H54 (cell line): ENCODE measurements around the gene PPM1M.

ENCODE experiments used
- DNase-seq: peaks from one replicate; pipeline ENCODE4 v3.0.0; 2011; ENCODE audit warnings: low spot score, mixed read lengths; ENCODE audit not compliant: insufficient read length
- FAIRE-seq: peaks from 3 replicates; lab custom pipeline; 2011; peaks lifted over from hg19 to GRCh38; lab: Jason Lieb, UNC
- POLR2A ChIP-seq: IDR thresholded peaks from 2 replicates; pipeline ENCODE4 v1.6.1; 2011; ENCODE audit warnings: low read depth, mild to moderate bottlenecking, low read length

Gene PPM1M

GRCh38 chr3:52221141-52221562, 24.4 kb upstream of the PPM1M start:
- DNase-seq (no peak), FAIRE-seq (no peak)
- TF ChIP-seq POLR2A: no peak

GRCh38 chr3:52221563-52222318, 23.8 kb upstream of the PPM1M start:
- TF ChIP-seq POLR2A: no peak

DNA sequence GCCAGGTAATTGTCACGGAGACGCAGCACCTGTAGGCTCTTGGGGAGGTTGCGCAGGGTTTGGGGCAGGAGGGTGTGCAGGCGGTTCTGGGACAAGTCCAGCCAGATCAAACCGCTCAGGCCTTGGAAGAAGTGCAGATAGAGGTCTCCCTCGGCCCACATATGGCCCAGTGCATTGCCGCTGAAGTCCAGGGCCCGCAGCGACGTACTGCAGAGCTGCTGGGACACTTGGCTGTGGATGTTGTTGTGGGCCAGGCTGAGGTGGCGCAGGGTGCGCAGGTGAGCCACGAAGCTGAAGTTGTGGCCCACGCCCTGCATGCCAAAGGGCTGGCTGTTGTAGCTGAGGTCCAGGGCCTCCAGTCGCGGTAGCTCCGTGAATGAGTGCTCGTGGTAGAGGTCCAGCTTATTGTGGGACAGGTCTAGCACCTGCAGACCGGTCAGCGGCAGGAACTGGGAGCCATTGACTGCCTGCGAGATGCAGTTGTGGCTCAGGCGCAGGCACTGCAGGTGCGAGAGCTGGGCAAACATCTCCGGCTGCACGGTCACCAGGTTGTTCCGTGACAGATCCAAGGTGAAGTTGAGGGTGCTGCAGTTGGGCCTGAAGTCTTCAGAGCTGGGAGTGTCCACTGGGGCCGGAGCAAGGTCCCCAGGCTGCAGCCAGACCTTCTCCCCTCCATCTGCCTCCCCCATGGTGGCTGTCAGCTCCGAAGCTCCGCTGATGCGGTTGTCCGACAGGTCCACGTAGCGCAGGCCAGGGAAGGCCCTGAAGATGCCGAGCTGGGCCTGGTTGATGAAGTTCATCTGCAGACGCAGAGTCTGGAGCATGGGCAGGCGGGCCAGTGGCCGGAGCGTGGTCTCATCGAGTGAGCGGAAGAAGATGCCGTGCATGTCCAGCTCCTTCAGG, 23.0 kb upstream of the PPM1M start:
- FAIRE-seq: no peak
- no peak for TF ChIP-seq POLR2A
- DNase-seq: no peak

More at GRCh38 chr3:52221563-52222318, 23.8 kb upstream of the PPM1M start:
- FAIRE-seq (no peak), DNase-seq (no peak)

- FAIRE-seq (no peak), DNase-seq (no peak)
- no peak for TF ChIP-seq POLR2A
Measured at GRCh38 chr3:52223449-52224408, 21.8 kb upstream of the PPM1M start.

DNA sequence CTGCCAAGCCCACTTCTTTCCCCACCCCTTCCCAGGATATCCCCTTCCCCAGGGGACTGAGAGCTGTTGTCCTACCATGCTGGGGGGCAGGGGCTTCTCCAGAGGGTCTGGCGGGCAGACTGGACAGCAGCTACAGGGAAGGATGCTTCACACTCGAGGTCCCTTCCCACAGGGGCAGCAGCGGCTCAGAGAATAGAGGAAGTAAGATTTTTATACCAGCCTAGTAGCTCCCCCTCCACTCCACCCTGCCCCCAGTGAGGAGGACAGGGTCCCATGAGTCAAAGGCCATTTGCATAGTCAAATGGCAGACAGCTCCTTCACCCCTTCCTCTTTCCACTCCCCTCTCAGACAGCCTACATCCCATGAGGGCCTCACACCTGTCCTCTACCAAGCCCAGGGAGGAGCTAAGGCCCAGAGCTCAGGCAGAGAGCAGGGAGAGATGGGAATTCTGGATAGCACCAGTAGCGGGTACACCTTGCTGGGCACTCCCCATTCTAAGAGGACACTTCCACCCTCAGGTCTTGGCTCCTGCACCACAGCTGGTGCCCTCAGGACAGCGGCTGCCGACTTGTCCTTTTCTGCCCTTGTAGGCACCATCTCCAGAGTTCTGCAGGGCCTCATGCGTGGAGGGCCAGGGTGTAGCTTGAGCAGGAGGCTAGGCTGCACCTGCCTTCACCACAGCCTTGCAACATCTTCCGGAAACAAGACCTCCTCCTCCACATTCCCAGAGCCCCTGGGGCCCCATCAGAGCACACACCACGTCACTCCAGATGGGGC, 19.9 kb upstream of the PPM1M start, which contains the start of gene TLR9:
TLR9 (minus strand) TSS at position 194 of the 777 bp plus-strand sequence; CDS start at position 78, 116 bp downstream.
- FAIRE-seq: no peak

DNA sequence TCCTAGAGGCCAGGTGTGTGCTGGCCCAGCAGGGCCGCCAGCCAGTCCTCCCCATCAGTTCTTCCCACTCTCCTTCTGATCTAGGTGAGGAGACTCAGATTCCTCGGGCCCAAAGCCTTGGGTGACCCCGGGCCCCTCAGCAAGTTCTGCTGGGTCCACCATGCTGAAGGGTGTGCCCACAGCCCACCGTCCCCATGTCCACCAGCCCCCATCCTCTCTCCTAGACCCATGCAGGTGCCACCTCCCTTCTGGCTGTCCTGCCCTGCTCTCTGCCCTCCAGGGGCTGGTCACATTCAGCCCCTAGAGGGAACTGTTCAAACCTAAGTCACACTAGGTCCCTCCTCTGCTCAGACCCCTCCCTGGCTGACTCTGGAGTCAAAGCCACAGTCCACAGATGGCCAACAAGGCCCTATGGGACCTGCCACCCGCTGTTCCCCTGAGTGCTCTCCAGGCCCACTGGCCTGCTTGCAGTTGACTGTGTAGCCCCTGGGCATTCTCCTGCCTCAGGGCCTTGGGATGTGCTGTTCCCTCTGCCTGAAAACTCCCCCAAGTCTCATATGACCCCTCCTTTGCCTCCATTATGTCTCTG, 19.2 kb upstream of the PPM1M start:
- FAIRE-seq (no peak), DNase-seq (no peak)
- no peak for TF ChIP-seq POLR2A

More for the DNA sequence above, 19.9 kb upstream of the PPM1M start, which contains the start of gene TLR9:
- no peak for DNase-seq
- TF ChIP-seq POLR2A: no peak

GRCh38 chr3:52227117-52227516, 18.4 kb upstream of the PPM1M start:
- DNase-seq: no peak
- no peak for TF ChIP-seq POLR2A
- no peak for FAIRE-seq

DNA sequence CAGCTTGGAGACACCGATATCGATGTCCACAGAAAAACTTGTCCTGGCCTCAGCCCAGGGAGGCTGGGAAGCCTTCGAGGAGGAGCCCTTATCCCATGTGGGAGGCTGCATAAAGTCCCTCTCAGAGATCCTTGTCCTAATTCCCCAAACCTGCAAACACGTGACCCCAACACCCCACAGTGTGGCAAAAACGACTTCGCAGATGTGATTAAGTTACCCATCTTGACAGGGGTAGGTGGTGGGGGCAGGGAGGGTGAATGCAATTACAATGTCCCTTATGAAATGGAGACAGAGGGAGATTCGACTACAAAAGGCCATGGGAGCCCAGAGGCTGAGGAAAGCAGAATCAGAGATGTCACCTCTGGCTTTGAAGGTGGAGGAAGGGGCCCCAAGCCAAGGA, 17.8 kb upstream of the PPM1M start:
- no peak for FAIRE-seq
- DNase-seq: no peak
- no peak for TF ChIP-seq POLR2A

DNA sequence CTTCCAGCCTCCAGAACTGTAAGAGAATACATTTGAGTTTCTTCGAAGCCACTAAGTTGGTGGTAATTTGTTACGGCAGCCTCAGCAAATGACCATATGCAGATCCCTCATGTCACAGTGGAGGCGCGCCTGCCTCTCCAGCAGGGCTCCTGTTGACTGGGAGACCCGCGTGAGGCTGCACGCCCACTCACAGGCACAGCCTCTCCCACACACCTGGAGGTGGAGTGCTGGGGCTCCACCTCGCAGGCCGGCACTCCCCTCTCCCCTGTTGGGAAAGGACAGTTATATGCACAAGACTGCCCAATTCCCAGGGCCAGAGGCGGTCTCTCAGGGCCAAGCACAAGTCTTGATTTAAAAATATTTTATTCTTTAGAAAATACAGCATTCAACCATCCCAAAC, 17.3 kb upstream of the PPM1M start:
- TF ChIP-seq POLR2A: no peak
- FAIRE-seq: no peak
- no peak for DNase-seq

GRCh38 chr3:52228751-52229291, 16.7 kb upstream of the PPM1M start:
- DNase-seq (no peak), FAIRE-seq (no peak)
- no peak for TF ChIP-seq POLR2A

DNA sequence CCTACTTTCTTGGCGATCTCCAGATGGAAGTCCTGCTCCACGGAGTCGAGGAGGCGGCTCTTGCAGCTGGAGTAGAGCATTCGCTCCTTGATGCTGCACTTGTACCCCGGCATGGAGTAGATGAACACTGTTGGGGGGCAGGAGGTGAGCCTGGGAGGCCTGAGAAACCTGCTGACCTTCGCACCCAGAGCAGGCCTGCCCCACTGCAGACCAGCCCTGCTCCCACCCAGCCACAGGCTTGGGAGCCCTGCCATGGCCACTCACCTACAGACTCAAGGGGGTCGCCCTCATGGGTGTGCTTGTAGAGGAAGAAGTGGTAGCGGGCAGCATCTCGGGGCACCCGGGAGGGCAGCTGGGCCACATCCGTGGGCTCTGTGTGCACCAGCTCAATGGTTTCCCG, 15.9 kb upstream of the PPM1M start:
- DNase-seq (no peak), FAIRE-seq (no peak)
- TF ChIP-seq POLR2A: no peak

GRCh38 chr3:52230461-52230860, 15.1 kb upstream of the PPM1M start:
- FAIRE-seq (no peak), DNase-seq (no peak)
- no peak for TF ChIP-seq POLR2A
